Cerebellar cortex (tissue), 1 donor: ENCODE data around the gene TMEM141.
"Not testable (repeated sequence)": the region's sequence is repeated elsewhere in the genome, so short reads cannot be mapped to it uniquely, and the experiment has no call there.

Experiments used
- DNase-seq: peaks from one replicate; pipeline ENCODE4 v3.0.0-alpha.2; 2015; ENCODE audit warnings: low spot score

TMEM141 gene

DNA sequence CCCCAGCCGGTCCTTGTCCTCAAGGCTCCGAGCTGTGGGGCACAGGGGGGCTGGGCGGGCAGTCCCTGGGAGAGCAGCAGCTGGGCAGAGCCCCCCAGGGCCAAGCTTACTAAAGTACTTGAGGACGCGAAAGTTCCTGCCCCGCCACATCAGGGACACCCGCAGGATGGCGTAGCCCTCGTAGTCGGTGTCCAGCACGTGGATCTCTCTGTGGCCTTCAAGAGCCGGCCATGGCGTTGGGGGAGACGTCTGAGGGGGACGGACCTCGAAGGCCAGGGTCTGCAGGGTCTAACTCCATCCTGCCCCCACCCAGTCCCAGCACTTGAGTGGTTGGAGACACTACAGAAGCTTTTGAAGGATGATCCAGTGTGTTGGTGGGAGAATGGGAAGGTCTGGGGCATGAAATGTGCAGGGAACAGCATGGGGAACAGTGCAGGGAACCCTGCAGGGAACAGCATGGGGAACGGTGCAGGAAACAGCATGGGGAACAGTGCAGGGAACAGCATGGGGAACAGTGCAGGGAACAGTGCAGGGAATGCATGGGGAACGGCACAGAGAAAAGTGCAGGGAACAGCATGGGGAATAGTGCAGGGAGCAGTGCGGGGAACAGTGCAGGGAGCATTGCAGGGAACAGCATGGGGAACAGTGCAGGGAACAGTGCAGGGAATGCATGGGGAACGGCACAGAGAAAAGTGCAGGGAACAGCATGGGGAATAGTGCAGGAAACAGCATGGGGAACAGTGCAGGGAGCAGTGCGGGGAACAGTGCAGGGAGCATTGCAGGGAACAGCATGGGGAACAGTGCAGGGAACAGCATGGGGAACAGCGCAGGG lies 35.6 kb upstream of the TMEM141 start:
- DNase-seq = not testable (repeated sequence)

DNA sequence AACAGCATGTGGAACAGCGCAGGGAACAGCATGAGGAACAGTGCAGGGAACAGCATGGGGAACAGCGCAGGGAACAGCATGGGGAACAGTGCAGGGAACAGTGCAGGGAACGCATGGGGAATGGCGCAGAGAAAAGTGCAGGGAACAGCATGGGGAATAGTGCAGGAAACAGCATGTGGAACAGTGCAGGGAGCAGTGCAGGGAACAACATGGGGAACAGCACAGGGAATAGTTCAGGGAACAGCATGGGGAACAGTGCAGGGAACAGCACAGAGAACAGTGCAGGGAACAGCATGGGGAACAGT lies 35.1 kb upstream of the TMEM141 start:
- DNase-seq = no peak

- DNase-seq = no peak
Measured at GRCh38 chr9:136756836-136757235, 34.3 kb upstream of the TMEM141 start.

GRCh38 chr9:136757328-136757727 lies 33.8 kb upstream of the TMEM141 start:
- DNase-seq = peak; percentile 70

GRCh38 chr9:136757751-136758140 lies 33.4 kb upstream of the TMEM141 start:
- no peak for DNase-seq

DNA sequence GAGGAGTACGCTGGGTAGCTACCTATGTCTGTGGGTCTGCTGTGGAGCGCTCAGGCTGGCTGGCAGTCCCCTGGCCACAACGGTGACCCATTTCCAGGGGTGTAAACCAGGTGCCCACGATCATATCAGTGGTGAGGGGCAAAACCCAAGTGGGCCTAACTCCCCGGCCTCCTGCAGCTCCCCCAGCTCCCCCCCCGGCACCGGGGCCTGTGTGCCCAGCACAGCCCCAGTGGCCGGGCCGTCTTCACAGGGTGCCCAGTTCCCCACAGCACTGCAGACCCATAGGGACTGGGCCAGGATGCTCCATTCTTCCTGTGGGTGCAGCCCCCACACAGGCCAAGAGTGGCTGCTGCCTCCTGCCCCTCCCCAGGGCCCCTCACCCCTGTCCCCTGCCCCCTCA lies 32.1 kb upstream of the TMEM141 start:
- no peak for DNase-seq

DNA sequence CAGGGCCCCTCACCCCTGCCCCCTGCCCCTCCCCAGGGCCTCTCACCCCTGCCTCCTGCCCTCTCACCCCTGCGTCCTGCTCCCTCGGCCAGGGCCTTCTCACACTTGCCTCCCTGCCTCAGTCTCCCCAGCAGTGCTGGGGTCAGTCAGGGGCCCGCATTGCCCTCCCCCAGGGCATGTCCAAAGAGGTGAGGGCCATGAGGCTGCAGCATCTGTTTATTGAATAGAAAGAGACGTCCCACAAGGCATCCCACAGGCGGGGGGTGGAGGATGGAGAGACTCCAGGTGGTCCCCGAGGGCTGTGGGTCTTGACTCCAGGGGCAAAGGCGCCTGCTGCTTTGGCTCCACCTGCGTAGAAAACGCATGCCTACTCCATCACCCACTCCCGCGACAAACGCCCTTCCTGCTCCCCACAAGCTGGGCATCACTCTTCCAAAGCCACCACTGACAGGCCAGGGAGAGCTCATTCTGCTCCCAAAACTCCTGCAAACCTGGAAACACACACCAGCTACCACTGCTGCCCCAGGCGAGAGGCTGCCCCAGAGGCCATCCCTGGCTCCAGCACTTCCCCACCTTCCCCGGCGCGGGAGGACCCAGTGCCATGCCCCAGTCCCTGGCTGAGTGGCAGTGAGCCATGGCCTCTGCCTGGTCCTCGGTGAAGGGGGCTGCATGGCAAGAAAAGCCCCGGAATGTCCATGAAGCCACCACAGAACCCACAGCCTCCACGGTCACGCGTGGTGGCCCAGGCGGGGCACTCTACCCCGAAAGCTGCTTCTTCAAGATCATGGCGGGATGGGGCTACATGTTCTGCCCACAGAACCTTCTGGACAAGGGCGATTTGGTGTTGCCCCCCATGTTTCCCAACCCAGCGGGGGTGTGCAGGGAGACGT lies 31.5 kb upstream of the TMEM141 start:
- no peak for DNase-seq

GRCh38 chr9:136760424-136760823 lies 30.7 kb upstream of the TMEM141 start:
- no peak for DNase-seq

GRCh38 chr9:136760834-136761544 lies 30.2 kb upstream of the TMEM141 start:
- peak; percentile 89 for DNase-seq

GRCh38 chr9:136761545-136761981 lies 29.6 kb upstream of the TMEM141 start:
- no peak for DNase-seq

GRCh38 chr9:136762221-136762691 lies 28.9 kb upstream of the TMEM141 start:
- no peak for DNase-seq

DNA sequence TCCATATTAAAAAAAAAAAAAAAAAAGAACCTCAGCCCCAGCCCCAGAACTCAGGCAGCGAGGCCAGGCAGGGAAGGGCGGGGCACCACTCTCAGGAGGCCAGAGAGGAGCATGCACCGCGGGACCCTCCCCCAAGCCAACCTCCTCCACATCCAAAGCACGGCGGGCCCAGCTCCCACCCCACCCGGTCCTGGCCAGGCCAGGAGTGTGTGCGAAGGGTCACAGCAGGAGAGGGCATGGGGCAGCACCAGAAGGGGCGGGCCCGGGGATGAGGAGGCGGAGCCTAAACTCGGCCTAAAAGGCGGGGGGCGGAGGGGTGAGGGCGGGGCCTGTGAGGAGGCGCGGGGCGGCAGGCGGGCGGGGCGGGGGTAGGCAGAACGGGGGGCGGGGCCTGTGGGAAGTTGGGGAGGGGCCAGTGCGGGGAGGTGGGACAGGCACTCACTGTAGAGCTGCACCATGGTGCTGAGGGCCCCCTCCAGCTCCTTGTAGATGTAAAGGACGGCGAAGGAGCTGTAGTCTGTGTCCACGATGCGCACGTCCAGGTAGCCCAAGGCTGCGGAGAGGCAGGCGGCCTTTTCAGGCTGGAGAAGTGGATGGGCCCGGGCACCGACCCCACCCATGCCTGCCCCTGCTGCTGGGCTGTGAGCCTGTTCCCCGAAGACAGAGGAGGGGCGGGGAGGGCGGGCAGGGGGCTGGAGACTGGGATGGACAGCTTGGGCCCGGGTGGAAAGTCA lies 28.1 kb upstream of the TMEM141 start:
- DNase-seq = peak; percentile 65

- DNase-seq = no peak
Measured at GRCh38 chr9:136763649-136764035, 27.5 kb upstream of the TMEM141 start.

DNA sequence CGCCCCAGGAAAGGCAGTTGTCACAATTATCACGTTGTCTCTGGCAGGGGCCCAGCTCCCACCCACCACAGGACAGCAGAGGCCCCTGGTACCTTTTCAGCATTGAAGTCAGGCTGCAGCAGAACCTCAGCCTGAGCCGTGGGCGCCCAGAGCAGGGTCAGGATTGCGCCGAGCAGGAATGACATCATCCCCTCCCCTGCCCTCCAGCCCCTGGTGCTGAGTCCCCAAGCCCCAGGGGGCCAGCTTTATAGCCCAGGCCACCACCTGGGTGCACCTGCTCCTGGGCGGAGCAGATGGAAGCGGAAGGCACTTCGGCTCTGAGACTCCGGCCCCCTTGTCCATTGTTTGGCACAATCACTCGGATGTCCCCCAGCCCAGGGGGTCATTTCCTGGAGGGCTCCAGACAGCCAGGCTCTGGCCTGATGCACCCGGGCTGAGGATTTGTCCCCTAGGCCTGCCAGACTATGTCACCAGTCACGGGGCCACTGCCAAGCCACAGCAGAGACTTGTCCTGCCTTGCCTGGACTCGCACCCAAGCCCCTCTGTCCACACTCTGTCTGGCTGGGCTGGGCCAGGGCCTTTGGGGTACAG lies 26.7 kb upstream of the TMEM141 start, which contains the start of gene LCN15:
Gene LCN15, minus strand, starts transcription at position 218 of the 591 bp plus-strand sequence. Its CDS starts 30 bp downstream, at position 188.
- DNase-seq = no peak

- no peak for DNase-seq
Measured at GRCh38 chr9:136765041-136765440, 26.1 kb upstream of the TMEM141 start.

GRCh38 chr9:136765745-136766409 lies 25.3 kb upstream of the TMEM141 start:
- not testable (repeated sequence) for DNase-seq

- DNase-seq = peak; percentile 81
Measured at GRCh38 chr9:136766410-136767120, 24.6 kb upstream of the TMEM141 start.

- DNase-seq = no peak
Measured at GRCh38 chr9:136769710-136770191, 21.4 kb upstream of the TMEM141 start.

DNA sequence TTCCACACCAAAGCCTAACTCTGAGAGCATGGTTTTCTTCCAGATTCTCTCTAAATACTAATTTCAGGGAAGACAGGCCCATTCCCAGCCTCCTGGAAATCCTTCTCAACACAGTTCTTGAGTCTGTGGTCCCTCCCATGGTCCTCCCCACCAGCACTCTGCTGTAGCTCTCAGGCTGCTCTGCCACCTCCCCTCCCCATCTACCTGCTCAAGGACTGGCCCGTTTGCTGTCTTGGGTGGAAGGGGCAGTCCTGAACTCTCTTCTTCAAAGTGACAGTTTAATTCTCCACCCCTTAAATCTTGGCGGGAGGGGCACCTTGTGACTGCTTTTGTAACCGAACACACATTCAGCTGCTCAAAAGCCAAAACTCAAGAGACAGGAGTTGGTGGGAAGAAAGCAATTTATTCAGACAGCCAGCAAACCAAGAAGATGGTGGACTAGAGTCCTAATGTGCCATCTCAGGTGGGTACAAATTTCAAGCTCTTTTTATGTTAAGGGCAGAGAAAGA lies 19.2 kb upstream of the TMEM141 start:
- no peak for DNase-seq
